ENCODE measurements around the gene KLK2. TPM values are rescaled to one million over a fixed set of nuclear protein-coding genes. Genes with fewer than 3 reads are reported as not detected.

Gene KLK2
- total and polyA plus RNA-seq, 2 of the 8 experiments (the other 6 are each of a cell fraction or from before 2014, with no cell fraction given) = 0.20 TPM; not detected in 1

DNA sequence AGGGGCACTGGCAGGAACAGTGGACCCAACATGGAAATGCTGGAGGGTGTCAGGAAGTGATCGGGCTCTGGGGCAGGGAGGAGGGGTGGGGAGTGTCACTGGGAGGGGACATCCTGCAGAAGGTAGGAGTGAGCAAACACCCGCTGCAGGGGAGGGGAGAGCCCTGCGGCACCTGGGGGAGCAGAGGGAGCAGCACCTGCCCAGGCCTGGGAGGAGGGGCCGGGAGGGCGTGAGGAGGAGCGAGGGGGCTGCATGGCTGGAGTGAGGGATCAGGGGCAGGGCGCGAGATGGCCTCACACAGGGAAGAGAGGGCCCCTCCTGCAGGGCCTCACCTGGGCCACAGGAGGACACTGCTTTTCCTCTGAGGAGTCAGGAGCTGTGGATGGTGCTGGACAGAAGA, 4.1 kb downstream of the KLK2 start (continued):
- TF ChIP-seq, protein P1, sequence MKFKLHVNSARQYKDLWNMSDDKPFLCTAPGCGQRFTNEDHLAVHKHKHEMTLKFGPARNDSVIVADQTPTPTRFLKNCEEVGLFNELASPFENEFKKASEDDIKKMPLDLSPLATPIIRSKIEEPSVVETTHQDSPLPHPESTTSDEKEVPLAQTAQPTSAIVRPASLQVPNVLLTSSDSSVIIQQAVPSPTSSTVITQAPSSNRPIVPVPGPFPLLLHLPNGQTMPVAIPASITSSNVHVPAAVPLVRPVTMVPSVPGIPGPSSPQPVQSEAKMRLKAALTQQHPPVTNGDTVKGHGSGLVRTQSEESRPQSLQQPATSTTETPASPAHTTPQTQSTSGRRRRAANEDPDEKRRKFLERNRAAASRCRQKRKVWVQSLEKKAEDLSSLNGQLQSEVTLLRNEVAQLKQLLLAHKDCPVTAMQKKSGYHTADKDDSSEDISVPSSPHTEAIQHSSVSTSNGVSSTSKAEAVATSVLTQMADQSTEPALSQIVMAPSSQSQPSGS (IDR thresholded peaks at IDR 0.05; ENCODE audit: low read length) = no peak
- TF ChIP-seq KDM1A (IDR thresholded peaks at IDR 0.05; ENCODE audit: borderline replicate concordance, low read length) (no peak), CHD2 (IDR thresholded peaks at IDR 0.05; ENCODE audit: low read length) (no peak), CEBPB (IDR thresholded peaks at IDR 0.05; ENCODE audit: low read depth, low read length) (no peak)
- TF ChIP-seq, protein P2, sequence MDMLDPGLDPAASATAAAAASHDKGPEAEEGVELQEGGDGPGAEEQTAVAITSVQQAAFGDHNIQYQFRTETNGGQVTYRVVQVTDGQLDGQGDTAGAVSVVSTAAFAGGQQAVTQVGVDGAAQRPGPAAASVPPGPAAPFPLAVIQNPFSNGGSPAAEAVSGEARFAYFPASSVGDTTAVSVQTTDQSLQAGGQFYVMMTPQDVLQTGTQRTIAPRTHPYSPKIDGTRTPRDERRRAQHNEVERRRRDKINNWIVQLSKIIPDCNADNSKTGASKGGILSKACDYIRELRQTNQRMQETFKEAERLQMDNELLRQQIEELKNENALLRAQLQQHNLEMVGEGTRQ (IDR thresholded peaks at IDR 0.05; ENCODE audit: low read length) = no peak
